ENCODE results near the gene NXT1. TPM values are rescaled to one million over a fixed set of nuclear protein-coding genes. Genes with fewer than 3 reads are reported as not detected.

NXT1 gene
- total RNA-seq, 1 donor from 2014 or later, result 30.8 TPM

DNA sequence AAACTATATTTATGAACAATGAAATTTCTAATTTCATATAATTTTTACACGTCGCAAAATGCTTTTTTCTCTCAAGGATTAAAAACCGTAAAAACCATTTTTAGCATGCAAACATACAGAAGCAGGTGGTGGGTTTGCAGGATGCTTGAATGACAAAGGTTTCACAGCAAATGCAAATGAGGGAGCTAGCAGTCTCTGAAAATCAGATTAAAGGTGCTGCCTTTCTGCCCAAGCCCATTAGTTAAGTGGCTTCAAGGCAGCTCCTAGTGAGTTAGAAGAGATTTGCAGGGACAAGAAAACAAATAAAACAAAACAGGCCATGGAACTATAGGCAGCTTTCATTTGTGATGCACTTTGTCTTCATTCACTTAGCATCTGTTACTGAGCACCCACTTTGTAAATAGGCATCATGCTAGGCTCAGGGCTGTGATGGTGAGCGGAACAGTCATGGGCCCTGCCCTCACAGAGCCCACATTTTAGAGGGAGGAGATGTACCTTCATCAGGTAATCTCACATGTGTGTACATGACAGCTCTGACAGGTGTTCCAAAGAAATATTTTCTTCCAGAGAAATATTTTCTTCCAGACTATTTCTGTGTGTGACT is 41.2 kb downstream of the NXT1 start:
- DNase-seq (ENCODE audit: low spot score), result no peak

DNA sequence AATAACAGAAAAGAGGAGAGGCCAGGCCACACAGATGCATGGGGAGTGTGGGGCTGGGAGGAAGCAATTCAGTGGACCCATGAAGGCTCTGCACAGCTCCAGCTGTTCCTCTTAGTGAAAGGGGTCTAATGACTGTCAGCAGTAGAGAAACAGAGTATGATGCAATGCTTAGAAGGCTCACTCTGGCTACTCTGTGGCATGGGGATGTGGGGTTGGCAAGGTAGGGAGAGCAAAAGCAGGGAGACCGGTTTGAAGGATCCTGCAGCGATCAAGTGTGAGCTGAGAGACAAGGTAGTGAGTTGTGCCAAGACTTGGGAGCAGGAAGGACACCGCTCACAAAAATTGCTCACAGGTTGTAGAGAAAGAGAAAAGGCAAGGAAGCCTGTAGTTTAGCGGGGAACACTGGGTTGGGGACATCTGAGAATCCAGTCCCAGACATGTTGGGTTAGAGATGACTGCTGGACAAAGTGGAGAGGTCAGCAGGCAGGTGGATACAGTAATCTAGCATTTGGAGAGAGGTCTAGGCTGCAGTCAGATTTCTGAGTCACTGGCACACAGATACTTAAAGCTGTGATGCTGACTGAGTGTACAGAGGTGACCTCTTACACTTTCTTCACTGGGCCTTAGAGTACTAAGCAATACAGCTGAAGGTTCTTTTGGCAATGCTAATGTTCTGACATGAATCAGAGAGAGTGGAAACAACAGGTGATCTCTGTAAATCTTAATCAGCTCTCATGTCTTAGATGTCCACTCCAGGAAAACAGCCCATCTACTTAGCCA is 43.6 kb downstream of the NXT1 start:
- DNase-seq (ENCODE audit: low spot score), result no peak

GRCh38 chr20:23396950-23397627 is 46.5 kb downstream of the NXT1 start:
- no peak for DNase-seq (ENCODE audit: low spot score)

DNA sequence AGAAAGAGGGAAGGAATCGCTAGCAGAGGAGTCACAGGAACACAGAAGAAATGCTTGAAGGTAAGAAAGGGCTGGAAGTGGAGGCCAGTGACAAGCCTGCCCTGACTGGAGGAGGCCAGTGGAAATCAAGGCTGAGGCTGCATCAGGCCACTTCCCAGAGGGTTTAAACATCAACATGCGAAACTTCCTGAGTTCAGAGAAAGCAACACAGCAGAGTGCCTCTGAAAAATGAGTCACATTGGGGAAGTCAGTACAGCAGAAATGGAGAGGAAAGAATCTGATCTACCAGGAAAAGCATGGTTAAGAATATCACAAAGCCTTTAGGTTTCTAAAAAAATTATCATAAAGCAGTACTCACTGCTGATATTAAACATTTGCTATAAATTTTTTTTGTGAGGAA is 47.4 kb downstream of the NXT1 start:
- no peak for DNase-seq (ENCODE audit: low spot score)

- DNase-seq (ENCODE audit: low spot score), result no peak
Measured at GRCh38 chr20:23399568-23400241, 49.1 kb downstream of the NXT1 start.

DNA sequence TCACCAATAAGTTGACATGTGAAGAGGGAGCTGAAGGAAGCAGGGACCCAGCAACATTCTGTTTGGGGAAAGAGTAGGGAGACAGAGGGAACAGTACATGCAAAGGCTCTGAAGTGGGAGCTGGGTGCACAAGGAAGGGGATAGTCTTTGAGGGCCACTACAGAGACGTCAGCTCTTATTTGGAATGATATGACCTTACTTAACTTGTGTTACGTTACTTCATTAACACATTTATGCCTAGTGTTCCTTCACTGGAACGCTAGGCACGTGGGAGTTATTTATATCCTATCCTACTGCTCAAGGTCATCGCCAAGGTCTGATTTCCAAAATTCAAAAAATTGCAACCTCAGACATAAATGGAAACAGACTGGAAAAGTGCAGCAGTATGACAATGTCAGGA is 50.5 kb downstream of the NXT1 start:
- DNase-seq (ENCODE audit: low spot score), result no peak

DNA sequence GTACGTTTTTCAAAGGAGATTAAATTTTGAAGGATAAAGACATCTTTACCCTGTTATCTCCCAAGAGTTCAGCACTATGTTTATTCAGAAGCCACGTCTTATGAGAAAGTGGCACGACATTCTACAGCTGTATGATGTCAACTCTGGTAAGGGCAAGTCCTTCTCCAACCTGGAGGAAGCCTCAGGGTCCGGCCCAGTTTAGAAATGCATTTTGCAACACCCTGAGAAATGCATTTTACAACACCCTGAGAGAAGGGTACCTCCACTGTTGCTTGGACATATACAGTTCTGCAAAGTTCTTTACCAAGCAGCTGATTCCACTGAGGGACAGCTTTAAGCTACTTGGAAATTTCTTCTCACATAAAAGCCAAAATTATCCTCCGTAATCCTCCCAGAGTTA is 53.2 kb downstream of the NXT1 start:
- no peak for DNase-seq (ENCODE audit: low spot score)

DNA sequence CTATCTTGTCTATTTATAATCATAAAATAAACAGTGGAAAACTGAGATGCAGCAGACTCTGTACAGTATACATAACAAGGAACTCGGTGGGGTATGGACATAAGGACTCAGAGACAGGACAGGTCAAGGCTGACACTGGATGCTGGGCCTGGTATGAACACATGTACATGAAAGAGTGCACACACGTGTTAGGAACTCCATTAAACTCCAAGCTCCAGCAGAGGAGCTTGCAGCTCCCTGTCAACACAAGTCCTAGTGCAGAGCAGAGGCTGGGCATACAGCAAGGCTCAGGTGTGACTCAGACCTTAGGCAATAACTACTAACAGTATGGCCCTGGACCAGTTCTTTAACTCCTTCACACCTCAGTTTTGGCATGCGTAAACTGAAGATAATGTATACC is 53.6 kb downstream of the NXT1 start:
- DNase-seq (ENCODE audit: low spot score), result no peak

Other genes starting within 250 kb of the NXT1 start
- 11.2 TPM for gene GZF1, start 11.4 kb downstream of the NXT1 start, total RNA-seq
- 14.6 TPM for gene NAPB, start 70.7 kb downstream of the NXT1 start, total RNA-seq
- not detected for gene CSTL1, start 88.9 kb downstream of the NXT1 start, total RNA-seq
- not detected for gene CST11, start 102.1 kb downstream of the NXT1 start, total RNA-seq
- gene CST8, start 140.3 kb downstream of the NXT1 start, total RNA-seq, result not detected
- not detected for gene CST9L, start 217.7 kb downstream of the NXT1 start, total RNA-seq

Data from ureter (tissue), 1 donor.